Activated CD4-positive, alpha-beta T cell treated with anti-CD3 and anti-CD28 coated beads, Interleukin-2, amount 10 ng/mL, durations not matched to agents 7 days and 5 days (primary cell): Measurements from ENCODE around the gene SLC22A12. TPM values are rescaled to one million over a fixed set of nuclear protein-coding genes. Genes with fewer than 3 reads are reported as not detected.

ENCODE experiments used
- CTCF ChIA-PET: fragments of 350-600 bp; sonication (Branson Sonifier 250); formaldehyde crosslinking; loops from one replicate; lab custom pipeline; 2021; ENCODE audit warnings: antibody characterized with exemption; lab: Charles Lee
- POLR2A ChIA-PET: fragments of 350-600 bp; sonication (Branson Sonifier 250); formaldehyde crosslinking; loops from one replicate; lab custom pipeline; 2021; ENCODE audit warnings: antibody characterized with exemption; lab: Charles Lee
- DNase-seq: peaks from one replicate; pipeline ENCODE4 v3.0.0-alpha.2; 2020
- H3K27ac Mint-ChIP-seq: one replicate; pipeline ENCODE4 v1.8.0; 2021; ENCODE audit warnings: mild to moderate bottlenecking, moderate library complexity, mixed read lengths
- H3K27me3 Mint-ChIP-seq: one replicate; pipeline ENCODE4 v1.8.0; 2021; ENCODE audit warnings: mixed read lengths
- H3K36me3 Mint-ChIP-seq: one replicate; pipeline ENCODE4 v1.8.0; 2021; ENCODE audit warnings: low read depth, mixed read lengths
- H3K4me1 Mint-ChIP-seq: one replicate; pipeline ENCODE4 v1.8.0; 2021; ENCODE audit warnings: mixed read lengths
- H3K4me3 Mint-ChIP-seq: one replicate; pipeline ENCODE4 v1.8.0; 2021; ENCODE audit warnings: mild to moderate bottlenecking, moderate library complexity, mixed read lengths
- H3K9me3 Mint-ChIP-seq: one replicate; pipeline ENCODE4 v1.8.0; 2021; ENCODE audit warnings: mixed read lengths
- total RNA-seq, 2 experiments: library from RNA; stranded (reverse); gene quantifications; one replicate each; pipeline ENCODE4 v1.2.3, GENCODE V29; 2021

SLC22A12 gene
- total RNA-seq, 2 experiments from 2014 or later, result not detected

GRCh38 chr11:64619196-64619595 lies 28.2 kb downstream of the SLC22A12 start:
- Mint-ChIP-seq H3K36me3 (no peaks in the 10 kb centered on the region), H3K4me3 (no peak overlapping the region), H3K4me1 (peaks cover 9% of the 10 kb centered on the region), H3K27ac (peak overlapping the region; percentile 41), H3K27me3 (no peaks in the 10 kb centered on the region), H3K9me3 (no peaks in the 10 kb centered on the region)
- no peak for DNase-seq
- ChIA-PET CTCF (interaction anchor here (1.5 kb wide), 1 partner anchor 170 kb away, joined by 3 read pairs; no protein-coding TSS in a partner anchor), POLR2A (no interaction called here)

GRCh38 chr11:64619811-64620380 lies 28.9 kb downstream of the SLC22A12 start:
- Mint-ChIP-seq H3K4me3 (no peak overlapping the region), H3K27me3 (no peaks in the 10 kb centered on the region), H3K27ac (no peak overlapping the region), H3K9me3 (no peaks in the 10 kb centered on the region), H3K36me3 (no peaks in the 10 kb centered on the region), H3K4me1 (peaks cover 9% of the 10 kb centered on the region)
- DNase-seq, result no peak
- ChIA-PET CTCF (interaction anchor here (1.2 kb wide), 1 partner anchor 19 kb away, joined by 3 read pairs; no protein-coding TSS in a partner anchor), POLR2A (no interaction called here)

- ChIA-PET CTCF (interaction anchor here (1.2 kb wide), 1 partner anchor 19 kb away, joined by 3 read pairs; no protein-coding TSS in a partner anchor), POLR2A (no interaction called here)
- H3K9me3 Mint-ChIP-seq, result no peaks in the 10 kb centered on the region
Observed at GRCh38 chr11:64620381-64620971, 29.5 kb downstream of the SLC22A12 start.

GRCh38 chr11:64621283-64622019 lies 30.4 kb downstream of the SLC22A12 start:
- Mint-ChIP-seq H3K36me3 (no peaks in the 10 kb centered on the region), H3K4me1 (peaks cover 9% of the 10 kb centered on the region), H3K9me3 (no peaks in the 10 kb centered on the region), H3K27ac (no peak overlapping the region), H3K27me3 (no peaks in the 10 kb centered on the region), H3K4me3 (no peak overlapping the region)
- POLR2A ChIA-PET, result no interaction called here
- CTCF ChIA-PET, result no interaction called here
- no peak for DNase-seq

More at GRCh38 chr11:64620381-64620971, 29.5 kb downstream of the SLC22A12 start:
- H3K27ac Mint-ChIP-seq, result no peak overlapping the region
- no peak for DNase-seq
- H3K27me3 Mint-ChIP-seq, result no peaks in the 10 kb centered on the region
- no peak overlapping the region for H3K4me3 Mint-ChIP-seq
- H3K36me3 Mint-ChIP-seq, result no peaks in the 10 kb centered on the region
- peaks cover 9% of the 10 kb centered on the region for H3K4me1 Mint-ChIP-seq

GRCh38 chr11:64622681-64623080 lies 31.7 kb downstream of the SLC22A12 start:
- CTCF ChIA-PET, result no interaction called here
- Mint-ChIP-seq H3K27ac (no peak overlapping the region), H3K4me3 (no peak overlapping the region), H3K27me3 (no peaks in the 10 kb centered on the region), H3K4me1 (peaks cover 9% of the 10 kb centered on the region), H3K9me3 (no peaks in the 10 kb centered on the region), H3K36me3 (no peaks in the 10 kb centered on the region)
- POLR2A ChIA-PET, result no interaction called here
- no peak for DNase-seq

- ChIA-PET CTCF (no interaction called here), POLR2A (no interaction called here)
- no peaks in the 10 kb centered on the region for H3K27me3 Mint-ChIP-seq
- no peak overlapping the region for H3K4me3 Mint-ChIP-seq
- no peak for DNase-seq
- H3K9me3 Mint-ChIP-seq, result no peaks in the 10 kb centered on the region
- H3K27ac Mint-ChIP-seq, result no peak overlapping the region
- no peaks in the 10 kb centered on the region for H3K36me3 Mint-ChIP-seq
- peaks cover 9% of the 10 kb centered on the region for H3K4me1 Mint-ChIP-seq
Observed at GRCh38 chr11:64624883-64625481, 34.0 kb downstream of the SLC22A12 start.

- Mint-ChIP-seq H3K4me1 (no peaks in the 10 kb centered on the region), H3K27ac (no peak overlapping the region), H3K27me3 (no peaks in the 10 kb centered on the region), H3K4me3 (no peak overlapping the region), H3K36me3 (no peaks in the 10 kb centered on the region), H3K9me3 (no peaks in the 10 kb centered on the region)
- DNase-seq, result no peak
- POLR2A ChIA-PET, result no interaction called here
- CTCF ChIA-PET, result no interaction called here
Observed at GRCh38 chr11:64626637-64627036, 35.6 kb downstream of the SLC22A12 start.

- no peak for DNase-seq
- H3K27ac Mint-ChIP-seq, result no peak overlapping the region
- H3K9me3 Mint-ChIP-seq, result no peaks in the 10 kb centered on the region
- ChIA-PET POLR2A (no interaction called here), CTCF (no interaction called here)
- H3K36me3 Mint-ChIP-seq, result no peaks in the 10 kb centered on the region
- no peaks in the 10 kb centered on the region for H3K27me3 Mint-ChIP-seq
- no peak overlapping the region for H3K4me3 Mint-ChIP-seq
- no peaks in the 10 kb centered on the region for H3K4me1 Mint-ChIP-seq
Observed at GRCh38 chr11:64627371-64627770, 36.4 kb downstream of the SLC22A12 start.

- H3K4me3 Mint-ChIP-seq, result no peak overlapping the region
- ChIA-PET POLR2A (no interaction called here), CTCF (no interaction called here)
- no peaks in the 10 kb centered on the region for H3K36me3 Mint-ChIP-seq
- no peaks in the 10 kb centered on the region for H3K9me3 Mint-ChIP-seq
- peaks cover 4% of the 10 kb centered on the region for H3K4me1 Mint-ChIP-seq
- no peaks in the 10 kb centered on the region for H3K27me3 Mint-ChIP-seq
- no peak overlapping the region for H3K27ac Mint-ChIP-seq
- no peak for DNase-seq
Observed at GRCh38 chr11:64628596-64628995, 37.6 kb downstream of the SLC22A12 start.

- DNase-seq, result no peak
- no peaks in the 10 kb centered on the region for H3K9me3 Mint-ChIP-seq
- H3K27ac Mint-ChIP-seq, result no peak overlapping the region
- peaks cover 9% of the 10 kb centered on the region for H3K4me1 Mint-ChIP-seq
- CTCF ChIA-PET, result no interaction called here
- POLR2A ChIA-PET, result no interaction called here
- no peaks in the 10 kb centered on the region for H3K36me3 Mint-ChIP-seq
- no peaks in the 10 kb centered on the region for H3K27me3 Mint-ChIP-seq
- H3K4me3 Mint-ChIP-seq, result no peak overlapping the region
Observed at GRCh38 chr11:64629103-64629502, 38.1 kb downstream of the SLC22A12 start.

- Mint-ChIP-seq H3K9me3 (no peaks in the 10 kb centered on the region), H3K36me3 (no peaks in the 10 kb centered on the region), H3K4me3 (no peak overlapping the region), H3K27ac (no peak overlapping the region), H3K27me3 (no peaks in the 10 kb centered on the region), H3K4me1 (peaks cover 15% of the 10 kb centered on the region)
- ChIA-PET POLR2A (no interaction called here), CTCF (no interaction called here)
- DNase-seq, result no peak
Observed at GRCh38 chr11:64629796-64630562, 39.0 kb downstream of the SLC22A12 start.

GRCh38 chr11:64631675-64632074 lies 40.7 kb downstream of the SLC22A12 start:
- no peaks in the 10 kb centered on the region for H3K36me3 Mint-ChIP-seq
- CTCF ChIA-PET, result interaction anchor here (0.5 kb wide), 1 partner anchor 45 kb away, joined by 4 read pairs; no protein-coding TSS in a partner anchor
- POLR2A ChIA-PET, result no interaction called here
- H3K4me1 Mint-ChIP-seq, result peaks cover 15% of the 10 kb centered on the region
- H3K9me3 Mint-ChIP-seq, result no peaks in the 10 kb centered on the region
- no peak overlapping the region for H3K27ac Mint-ChIP-seq
- no peak for DNase-seq
- no peaks in the 10 kb centered on the region for H3K27me3 Mint-ChIP-seq
- no peak overlapping the region for H3K4me3 Mint-ChIP-seq
